Neural cell (in vitro differentiated cells): ENCODE results near the gene PCDHB10. TPM values are rescaled to one million over a fixed set of nuclear protein-coding genes. Genes with fewer than 3 reads are reported as not detected.
A peak's percentile ranks its signal among the peaks of the same experiment; 100 is the strongest.
"Not testable (repeated sequence)": the region's sequence is repeated elsewhere in the genome, so short reads cannot be mapped to it uniquely, and the experiment has no call there.

Experiments
- H2AFZ ChIP-seq: fragments of 200-600, 300-800 bp; sonication (generic), shearing (Covaris generic); 2 replicates; pipeline ENCODE4 v1.6.0; 2014; ENCODE audit warnings: low read depth, mild to moderate bottlenecking, antibody characterized with exemption, low read length, moderate library complexity
- H3F3A ChIP-seq: fragments of 200-600 bp; shearing (Covaris generic); 2 replicates; pipeline ENCODE4 v1.6.1; 2016; ENCODE audit warnings: mild to moderate bottlenecking, moderate library complexity, mixed read lengths, antibody characterized with exemption, low read length; ENCODE audit not compliant: insufficient read depth, poor library complexity, severe bottlenecking
- H3K27ac ChIP-seq: fragments of 200-600, 300-800 bp; sonication (generic), shearing (Covaris generic); 2 replicates; pipeline ENCODE4 v1.5.1; 2014; ENCODE audit warnings: mild to moderate bottlenecking, low read length, moderate library complexity
- H3K27me3 ChIP-seq: fragments of 300-800, 200-600 bp; sonication (generic), shearing (Covaris generic); 2 replicates; pipeline ENCODE4 v1.6.0; 2014; ENCODE audit warnings: mild to moderate bottlenecking, low read depth, low read length, moderate library complexity; ENCODE audit not compliant: insufficient read depth
- H3K36me3 ChIP-seq: fragments of 300-800, 200-600 bp; sonication (generic), shearing (Covaris generic); 2 replicates; pipeline ENCODE4 v1.5.1; 2014; ENCODE audit warnings: mild to moderate bottlenecking, antibody characterized with exemption, low read length, moderate library complexity; ENCODE audit not compliant: insufficient read depth
- H3K4me2 ChIP-seq: fragments of 300-800, 200-600 bp; sonication (generic), shearing (Covaris generic); 2 replicates; pipeline ENCODE4 v1.6.0; 2014; ENCODE audit warnings: mild to moderate bottlenecking, low read length
- H3K4me3 ChIP-seq: fragments of 300-800, 200-600 bp; sonication (generic), shearing (Covaris generic); 2 replicates; pipeline ENCODE4 v1.5.1; 2014; ENCODE audit warnings: mild to moderate bottlenecking, low read length, moderate library complexity
- H3K79me2 ChIP-seq: fragments of 200-600 bp; shearing (Covaris generic); replicated peaks from 2 replicates; pipeline ENCODE4 v1.6.0; 2014; ENCODE audit warnings: mild to moderate bottlenecking, low read length, moderate library complexity; ENCODE audit not compliant: insufficient read depth
- H3K9ac ChIP-seq: fragments of 300-800, 200-600 bp; sonication (generic), shearing (Covaris generic); 2 replicates; pipeline ENCODE4 v1.6.1; 2016; ENCODE audit warnings: mild to moderate bottlenecking, low read length, mixed read lengths
- H3K9me2 ChIP-seq: fragments of 200-600 bp; shearing (Covaris generic); 2 replicates; pipeline ENCODE4 v1.6.1; 2016; ENCODE audit warnings: mild to moderate bottlenecking, low read length, mixed read lengths; ENCODE audit not compliant: insufficient read depth
- H3K9me3 ChIP-seq: fragments of 200-600, 300-800 bp; sonication (generic), shearing (Covaris generic); 2 replicates; pipeline ENCODE4 v1.6.1; 2016; ENCODE audit warnings: mild to moderate bottlenecking, mixed run types, low read length, moderate library complexity, mixed read lengths
- H4K20me1 ChIP-seq: fragments of 200-600 bp; shearing (Covaris generic); 2 replicates; pipeline ENCODE4 v1.6.1; 2016; ENCODE audit warnings: mild to moderate bottlenecking, mixed run types; ENCODE audit not compliant: insufficient read depth
- EP300 ChIP-seq: fragments of 450-650 bp; conservative IDR thresholded peaks from 2 replicates; pipeline ENCODE4 v1.6.1; 2014; ENCODE audit warnings: antibody characterized with exemption, mild to moderate bottlenecking, moderate library complexity; ENCODE audit not compliant: poor library complexity, severe bottlenecking
- EZH2 ChIP-seq: fragments of 200-600, 300-800 bp; shearing (Covaris generic), sonication (generic); IDR thresholded peaks from 2 replicates; pipeline ENCODE4 v1.6.1; 2014; ENCODE audit warnings: antibody characterized with exemption, low read length, borderline replicate concordance, mild to moderate bottlenecking; ENCODE audit not compliant: insufficient read depth, poor library complexity, severe bottlenecking
- MXI1 ChIP-seq: fragments of 450-650 bp; conservative IDR thresholded peaks from 2 replicates; pipeline ENCODE4 v1.6.1; 2014; ENCODE audit warnings: antibody characterized with exemption, mild to moderate bottlenecking; ENCODE audit not compliant: poor library complexity, severe bottlenecking
- POLR2AphosphoS5 ChIP-seq: IDR thresholded peaks from 2 replicates; pipeline ENCODE4 v1.6.1; 2012
- RAD21 ChIP-seq: fragments of 450-650 bp; conservative IDR thresholded peaks from 2 replicates; pipeline ENCODE4 v1.6.1; 2014; ENCODE audit warnings: antibody characterized with exemption, mild to moderate bottlenecking, moderate library complexity
- SMC3 ChIP-seq: fragments of 450-650 bp; conservative IDR thresholded peaks from 2 replicates; pipeline ENCODE4 v1.6.1; 2014; ENCODE audit warnings: antibody characterized with exemption, mild to moderate bottlenecking, moderate library complexity; ENCODE audit not compliant: poor library complexity
- TAF1 ChIP-seq: IDR thresholded peaks from 2 replicates; pipeline ENCODE4 v1.6.1; 2012; ENCODE audit warnings: low read depth
- polyA plus RNA-seq: library from polyadenylated mRNA; depleted of rRNA; stranded (reverse); fragments of >200 nt; gene quantifications from 2 replicates; pipeline ENCODE4 v1.2.3, GENCODE V29; 2014
- TF ChIP-seq, protein P1 (sequence below): IDR thresholded peaks from 2 replicates; pipeline ENCODE4 v1.6.1; 2012; ENCODE audit warnings: borderline replicate concordance
- TF ChIP-seq, protein P2 (sequence below): fragments of 450-650 bp; IDR thresholded peaks from 2 replicates; pipeline ENCODE4 v1.5.1; 2014; ENCODE audit warnings: antibody characterized with exemption, mild to moderate bottlenecking, moderate library complexity; ENCODE audit not compliant: poor library complexity, severe bottlenecking

PCDHB10 gene
- polyA plus RNA-seq, 1 donor from 2014 or later: 8.7 TPM

DNA sequence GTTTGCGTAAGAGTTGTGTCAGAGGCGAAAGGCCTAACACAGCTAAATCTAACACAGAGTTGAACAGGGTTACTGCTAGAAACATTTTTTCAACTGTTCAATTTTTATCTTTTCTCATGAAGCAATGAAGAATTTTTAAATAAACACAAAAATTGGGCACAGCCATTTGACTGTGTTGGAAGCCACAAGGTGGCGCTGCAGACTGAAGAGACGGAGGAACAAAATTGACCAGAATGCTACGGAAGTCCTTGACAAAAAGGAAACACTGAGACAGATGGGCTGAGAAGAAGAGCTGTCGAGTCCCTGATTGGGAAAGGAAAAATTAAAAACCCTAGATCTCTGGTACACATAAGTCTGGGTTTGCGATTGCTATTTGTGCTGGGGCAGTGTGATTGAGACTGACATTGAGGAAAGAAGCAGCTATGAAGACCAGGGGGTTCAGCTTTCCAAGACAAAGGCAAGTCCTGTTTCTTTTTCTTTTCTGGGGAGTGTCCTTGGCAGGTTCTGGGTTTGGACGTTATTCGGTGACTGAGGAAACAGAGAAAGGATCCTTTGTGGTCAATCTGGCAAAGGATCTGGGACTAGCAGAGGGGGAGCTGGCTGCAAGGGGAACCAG, 5.1 kb upstream of the PCDHB10 start, which contains the start of gene PCDHB9:
TSS of gene PCDHB9 (plus strand) at position 265 of the 616 bp plus-strand sequence. CDS start at position 423, 158 bp downstream.
- Histone ChIP-seq H3K4me2 (no peak within 1 kb of the TSS), H3K36me3 (no peaks in the 10 kb centered on the region), H3K79me2 (no peaks in the 10 kb centered on the region), H2AFZ (no peak within 1 kb of the TSS), H4K20me1 (no peaks in the 10 kb centered on the region), H3K4me3 (peak within 1 kb of the TSS; percentile 28), H3K27ac (no peak within 1 kb of the TSS), H3F3A (no peaks in the 10 kb centered on the region), H3K9me2 (no peaks in the 10 kb centered on the region), H3K9ac (no peak within 1 kb of the TSS), H3K27me3 (no peaks in the 10 kb centered on the region), H3K9me3 (peaks cover 7% of the 10 kb centered on the region)
- no peak for TF ChIP-seq TAF1
- peak; percentile 27 for TF ChIP-seq RAD21
- no peak for TF ChIP-seq SMC3

DNA sequence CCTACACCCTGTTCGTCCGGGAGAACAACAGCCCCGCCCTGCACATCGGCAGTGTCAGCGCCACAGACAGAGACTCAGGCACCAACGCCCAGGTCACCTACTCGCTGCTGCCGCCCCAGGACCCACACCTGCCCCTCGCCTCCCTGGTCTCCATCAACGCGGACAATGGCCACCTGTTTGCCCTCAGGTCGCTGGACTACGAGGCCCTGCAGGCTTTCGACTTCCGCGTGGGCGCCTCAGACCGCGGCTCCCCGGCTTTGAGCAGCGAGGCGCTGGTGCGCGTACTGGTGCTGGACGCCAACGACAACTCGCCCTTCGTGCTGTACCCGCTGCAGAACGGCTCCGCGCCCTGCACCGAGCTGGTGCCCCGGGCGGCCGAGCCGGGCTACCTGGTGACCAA, 3.5 kb upstream of the PCDHB10 start:
- H2AFZ ChIP-seq, H3K27ac ChIP-seq, H3K79me2 ChIP-seq, H3K4me3 ChIP-seq, H3K4me2 ChIP-seq, H3K9ac ChIP-seq, H4K20me1 ChIP-seq, H3K36me3 ChIP-seq, H3K27me3 ChIP-seq, H3K9me2 ChIP-seq, H3F3A ChIP-seq: not testable (repeated sequence)
- peaks cover 11% of the 10 kb centered on the region for H3K9me3 ChIP-seq

DNA sequence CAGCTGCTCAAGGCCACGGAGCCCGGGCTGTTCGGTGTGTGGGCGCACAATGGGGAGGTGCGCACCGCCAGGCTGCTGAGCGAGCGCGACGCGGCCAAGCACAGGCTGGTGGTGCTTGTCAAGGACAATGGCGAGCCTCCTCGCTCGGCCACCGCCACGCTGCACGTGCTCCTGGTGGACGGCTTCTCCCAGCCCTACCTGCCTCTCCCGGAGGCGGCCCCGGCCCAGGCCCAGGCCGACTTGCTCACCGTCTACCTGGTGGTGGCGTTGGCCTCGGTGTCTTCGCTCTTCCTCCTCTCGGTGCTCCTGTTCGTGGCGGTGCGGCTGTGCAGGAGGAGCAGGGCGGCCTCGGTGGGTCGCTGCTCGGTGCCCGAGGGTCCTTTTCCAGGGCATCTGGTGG, 3.0 kb upstream of the PCDHB10 start:
- not testable (repeated sequence) for H3K9me2 ChIP-seq, H3K9ac ChIP-seq, H4K20me1 ChIP-seq, H3K4me3 ChIP-seq, H3K79me2 ChIP-seq, H3K27me3 ChIP-seq, H2AFZ ChIP-seq, H3F3A ChIP-seq, H3K36me3 ChIP-seq, H3K27ac ChIP-seq, H3K4me2 ChIP-seq
- peaks cover 11% of the 10 kb centered on the region for H3K9me3 ChIP-seq

DNA sequence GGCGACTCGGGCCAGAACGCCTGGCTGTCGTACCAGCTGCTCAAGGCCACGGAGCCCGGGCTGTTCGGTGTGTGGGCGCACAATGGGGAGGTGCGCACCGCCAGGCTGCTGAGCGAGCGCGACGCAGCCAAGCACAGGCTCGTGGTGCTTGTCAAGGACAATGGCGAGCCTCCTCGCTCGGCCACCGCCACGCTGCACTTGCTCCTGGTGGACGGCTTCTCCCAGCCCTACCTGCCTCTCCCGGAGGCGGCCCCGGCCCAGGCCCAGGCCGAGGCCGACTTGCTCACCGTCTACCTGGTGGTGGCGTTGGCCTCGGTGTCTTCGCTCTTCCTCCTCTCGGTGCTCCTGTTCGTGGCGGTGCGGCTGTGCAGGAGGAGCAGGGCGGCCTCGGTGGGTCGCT, 2.2 kb downstream of the PCDHB10 start:
- not testable (repeated sequence) for H3K27me3 ChIP-seq, H2AFZ ChIP-seq, H3K79me2 ChIP-seq, H3K9ac ChIP-seq, H3F3A ChIP-seq, H3K27ac ChIP-seq, H3K4me3 ChIP-seq, H3K9me2 ChIP-seq, H3K36me3 ChIP-seq, H4K20me1 ChIP-seq, H3K4me2 ChIP-seq
- peaks cover 21% of the 10 kb centered on the region for H3K9me3 ChIP-seq

DNA sequence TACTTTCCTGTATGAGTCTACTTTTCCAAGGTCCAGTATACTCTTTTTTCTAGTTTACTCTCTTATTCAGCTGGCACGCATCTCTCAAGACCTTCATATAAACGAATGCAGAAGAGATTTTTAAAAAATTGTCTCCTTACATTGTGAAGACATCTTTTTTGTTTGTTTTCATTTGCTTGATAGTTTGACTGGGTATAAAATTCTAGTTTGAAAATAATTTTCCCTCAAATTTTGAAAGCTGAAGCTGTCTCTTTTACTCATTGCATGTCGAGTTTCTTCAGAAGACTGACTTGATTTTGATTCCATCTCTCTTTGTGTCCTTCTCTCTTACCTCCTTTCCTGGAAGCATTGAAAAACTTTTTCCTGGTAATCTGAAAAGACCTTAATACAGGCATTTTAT, 4.2 kb downstream of the PCDHB10 start:
- H2AFZ ChIP-seq: no peak overlapping the region
- H3F3A ChIP-seq: no peaks in the 10 kb centered on the region
- H3K27ac ChIP-seq: no peak overlapping the region
- TF ChIP-seq, protein P1, sequence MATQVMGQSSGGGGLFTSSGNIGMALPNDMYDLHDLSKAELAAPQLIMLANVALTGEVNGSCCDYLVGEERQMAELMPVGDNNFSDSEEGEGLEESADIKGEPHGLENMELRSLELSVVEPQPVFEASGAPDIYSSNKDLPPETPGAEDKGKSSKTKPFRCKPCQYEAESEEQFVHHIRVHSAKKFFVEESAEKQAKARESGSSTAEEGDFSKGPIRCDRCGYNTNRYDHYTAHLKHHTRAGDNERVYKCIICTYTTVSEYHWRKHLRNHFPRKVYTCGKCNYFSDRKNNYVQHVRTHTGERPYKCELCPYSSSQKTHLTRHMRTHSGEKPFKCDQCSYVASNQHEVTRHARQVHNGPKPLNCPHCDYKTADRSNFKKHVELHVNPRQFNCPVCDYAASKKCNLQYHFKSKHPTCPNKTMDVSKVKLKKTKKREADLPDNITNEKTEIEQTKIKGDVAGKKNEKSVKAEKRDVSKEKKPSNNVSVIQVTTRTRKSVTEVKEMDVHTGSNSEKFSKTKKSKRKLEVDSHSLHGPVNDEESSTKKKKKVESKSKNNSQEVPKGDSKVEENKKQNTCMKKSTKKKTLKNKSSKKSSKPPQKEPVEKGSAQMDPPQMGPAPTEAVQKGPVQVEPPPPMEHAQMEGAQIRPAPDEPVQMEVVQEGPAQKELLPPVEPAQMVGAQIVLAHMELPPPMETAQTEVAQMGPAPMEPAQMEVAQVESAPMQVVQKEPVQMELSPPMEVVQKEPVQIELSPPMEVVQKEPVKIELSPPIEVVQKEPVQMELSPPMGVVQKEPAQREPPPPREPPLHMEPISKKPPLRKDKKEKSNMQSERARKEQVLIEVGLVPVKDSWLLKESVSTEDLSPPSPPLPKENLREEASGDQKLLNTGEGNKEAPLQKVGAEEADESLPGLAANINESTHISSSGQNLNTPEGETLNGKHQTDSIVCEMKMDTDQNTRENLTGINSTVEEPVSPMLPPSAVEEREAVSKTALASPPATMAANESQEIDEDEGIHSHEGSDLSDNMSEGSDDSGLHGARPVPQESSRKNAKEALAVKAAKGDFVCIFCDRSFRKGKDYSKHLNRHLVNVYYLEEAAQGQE: no peak
- TF ChIP-seq MXI1 (no peak), TAF1 (no peak), SMC3 (no peak), POLR2AphosphoS5 (no peak), RAD21 (no peak), EZH2 (no peak), EP300 (no peak)
- TF ChIP-seq, protein P2, sequence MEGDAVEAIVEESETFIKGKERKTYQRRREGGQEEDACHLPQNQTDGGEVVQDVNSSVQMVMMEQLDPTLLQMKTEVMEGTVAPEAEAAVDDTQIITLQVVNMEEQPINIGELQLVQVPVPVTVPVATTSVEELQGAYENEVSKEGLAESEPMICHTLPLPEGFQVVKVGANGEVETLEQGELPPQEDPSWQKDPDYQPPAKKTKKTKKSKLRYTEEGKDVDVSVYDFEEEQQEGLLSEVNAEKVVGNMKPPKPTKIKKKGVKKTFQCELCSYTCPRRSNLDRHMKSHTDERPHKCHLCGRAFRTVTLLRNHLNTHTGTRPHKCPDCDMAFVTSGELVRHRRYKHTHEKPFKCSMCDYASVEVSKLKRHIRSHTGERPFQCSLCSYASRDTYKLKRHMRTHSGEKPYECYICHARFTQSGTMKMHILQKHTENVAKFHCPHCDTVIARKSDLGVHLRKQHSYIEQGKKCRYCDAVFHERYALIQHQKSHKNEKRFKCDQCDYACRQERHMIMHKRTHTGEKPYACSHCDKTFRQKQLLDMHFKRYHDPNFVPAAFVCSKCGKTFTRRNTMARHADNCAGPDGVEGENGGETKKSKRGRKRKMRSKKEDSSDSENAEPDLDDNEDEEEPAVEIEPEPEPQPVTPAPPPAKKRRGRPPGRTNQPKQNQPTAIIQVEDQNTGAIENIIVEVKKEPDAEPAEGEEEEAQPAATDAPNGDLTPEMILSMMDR: no peak
- no peaks in the 10 kb centered on the region for H3K9me2 ChIP-seq
- H3K4me3 ChIP-seq: no peak overlapping the region
- no peak overlapping the region for H3K4me2 ChIP-seq
- no peaks in the 10 kb centered on the region for H4K20me1 ChIP-seq
- no peak overlapping the region for H3K9ac ChIP-seq
- H3K27me3 ChIP-seq: no peaks in the 10 kb centered on the region
- peaks cover 31% of the 10 kb centered on the region for H3K9me3 ChIP-seq
- peaks cover 4% of the 10 kb centered on the region for H3K36me3 ChIP-seq
- H3K79me2 ChIP-seq: peaks cover 10% of the 10 kb centered on the region
